HepG2 (cell line): ENCODE results near the gene PAPPA. TPM values are rescaled to one million over a fixed set of nuclear protein-coding genes. Genes with fewer than 3 reads are reported as not detected.

Experiments
- ATAC-seq: fragments of 200-7000 bp; cut with Tn5 transposase; 3 replicates; pipeline ENCODE4 v1.9.1; 2020; ENCODE audit warnings: mild to moderate bottlenecking, moderate library complexity
- BruUV-seq: library from RNA; stranded (reverse); fragments of 400-500 nt; replicated peaks from 2 replicates; lab custom pipeline; 2021; lab: Mats Ljungman, UMichigan
- CTCF ChIA-PET: fragments of 300-600 bp; formaldehyde crosslinking; extraction: SDS; loops from one replicate; lab custom pipeline; 2021; ENCODE audit warnings: low total read pairs, inconsistent platforms, low intra/inter-chr PET ratio; lab: Yijun Ruan, JAX
- POLR2A ChIA-PET: fragments of 350-600 bp; sonication (Branson Sonifier 250); formaldehyde crosslinking; loops from one replicate; lab custom pipeline; 2020; ENCODE audit warnings: antibody characterized with exemption, inconsistent platforms; lab: Yijun Ruan, JAX
- DNase-seq: peaks from one replicate; pipeline ENCODE4 v3.0.0-alpha.2; 2015; ENCODE audit warnings: low spot score
- FAIRE-seq: peaks from 3 replicates; lab custom pipeline; 2011; peaks lifted over from hg19 to GRCh38; lab: Jason Lieb, UNC
- H2AFZ ChIP-seq: one replicate; pipeline ENCODE4 v1.6.1; 2011; ENCODE audit warnings: low read length, inconsistent platforms
- H3K27ac ChIP-seq: fragments of 300-600 bp; 3 replicates; pipeline ENCODE4 v1.8.0; 2011; ENCODE audit warnings: mixed run types, mild to moderate bottlenecking, mixed read lengths, low read length, inconsistent platforms; ENCODE audit not compliant: insufficient read depth; ENCODE audit errors: extremely low read length
- H3K27me3 ChIP-seq, 2 experiments: fragments of 200-600 bp in 1 of 2; 2 replicates in 1 of 2; 3 replicates in 1 of 2; pipeline versions ENCODE4 v1.6.0 to v1.8.0; 2011; ENCODE audit warnings: low read length in 2 of 2, mild to moderate bottlenecking in 2 of 2, moderate library complexity in 2 of 2, inconsistent platforms in 1 of 2; ENCODE audit not compliant: insufficient read depth in 2 of 2, control insufficient read depth in 1 of 2
- H3K36me3 ChIP-seq, 2 experiments: fragments of 200-600 bp in 1 of 2; replicated peaks in 1 of 2; 2 replicates in 1 of 2; 3 replicates in 1 of 2; pipeline versions ENCODE4 v1.5.1 to v1.8.0; 2011; ENCODE audit warnings: low read length in 2 of 2, inconsistent platforms in 1 of 2; ENCODE audit not compliant: insufficient read depth in 2 of 2, control insufficient read depth in 1 of 2
- H3K4me1 ChIP-seq: 2 replicates; pipeline ENCODE4 v1.5.1; 2012; ENCODE audit warnings: low read length, inconsistent platforms; ENCODE audit not compliant: insufficient read depth
- H3K4me2 ChIP-seq: 2 replicates; pipeline ENCODE4 v1.6.0; 2011; ENCODE audit warnings: low read depth, low read length, inconsistent platforms
- H3K4me3 ChIP-seq, 3 experiments: fragments of 200-600 bp in 1 of 3; sonication (generic), shearing (Covaris generic) in 1 of 3; replicated peaks in 1 of 3; 2 replicates each; pipeline ENCODE4 v1.5.1; 2011 to 2016; ENCODE audit warnings: low read length in 3 of 3, inconsistent platforms in 2 of 3, low read depth in 2 of 3, mild to moderate bottlenecking in 2 of 3, control low read depth in 1 of 3, mixed read lengths in 1 of 3; ENCODE audit not compliant: insufficient read depth in 1 of 3
- H3K79me2 ChIP-seq: one replicate; pipeline ENCODE4 v1.6.1; 2011; ENCODE audit warnings: low read length, inconsistent platforms; ENCODE audit not compliant: insufficient read depth
- H3K9ac ChIP-seq: 2 replicates; pipeline ENCODE4 v1.6.0; 2011; ENCODE audit warnings: mild to moderate bottlenecking, low read depth, low read length, inconsistent platforms; ENCODE audit not compliant: insufficient read depth
- H3K9me3 ChIP-seq: 2 replicates; pipeline ENCODE4 v1.5.1; 2012; ENCODE audit warnings: mild to moderate bottlenecking, low read length
- H4K20me1 ChIP-seq: 2 replicates; pipeline ENCODE4 v1.6.0; 2011; ENCODE audit warnings: inconsistent platforms, mild to moderate bottlenecking, low read length, moderate library complexity; ENCODE audit not compliant: insufficient read depth
- AKNA ChIP-seq: sonication (generic); formaldehyde crosslinking; IDR thresholded peaks from 2 replicates; pipeline ENCODE4 v1.4.0; 2020; ENCODE audit warnings: missing genetic modification reagents, borderline replicate concordance
- ARID3A ChIP-seq: IDR thresholded peaks from 2 replicates; pipeline ENCODE4 v1.6.1; 2012; ENCODE audit warnings: low read depth, low read length, improper control_type of control experiment
- ATAD3A ChIP-seq: sonication (generic); formaldehyde crosslinking; IDR thresholded peaks from 2 replicates; pipeline ENCODE4 v1.4.0; 2020; ENCODE audit warnings: missing genetic modification reagents
- GPN1 ChIP-seq: sonication (generic); formaldehyde crosslinking; IDR thresholded peaks from 2 replicates; pipeline ENCODE4 v1.5.1; 2020; ENCODE audit warnings: missing genetic modification reagents, borderline replicate concordance
- HIVEP1 ChIP-seq: sonication (generic); formaldehyde crosslinking; IDR thresholded peaks from 2 replicates; pipeline ENCODE4 v1.4.0; 2020; ENCODE audit warnings: mild to moderate bottlenecking, missing genetic modification reagents
- NCOR1 ChIP-seq: fragments of 200-600 bp; sonication (generic); IDR thresholded peaks from 2 replicates; pipeline ENCODE4 v1.7.0; 2017; ENCODE audit warnings: antibody characterized with exemption, low read length, borderline replicate concordance
- NFRKB ChIP-seq: fragments of 450-650 bp; IDR thresholded peaks from 2 replicates; pipeline ENCODE4 v1.6.1; 2017
- POLR2A ChIP-seq, 2 experiments: IDR thresholded peaks; 2 replicates each; pipeline ENCODE4 v1.6.1; 2011; ENCODE audit warnings: low read depth in 2 of 2, low read length in 2 of 2, mild to moderate bottlenecking in 1 of 2, moderate library complexity in 1 of 2; ENCODE audit not compliant: insufficient read depth in 1 of 2
- SOX5 ChIP-seq: IDR thresholded peaks from 2 replicates; pipeline ENCODE4 v1.6.1; 2016; ENCODE audit warnings: borderline replicate concordance
- STAG1 ChIP-seq: sonication (generic); formaldehyde crosslinking; IDR thresholded peaks from 2 replicates; pipeline ENCODE4 v1.4.0; 2020; ENCODE audit warnings: missing genetic modification reagents
- ZFP41 ChIP-seq: sonication (generic); formaldehyde crosslinking; IDR thresholded peaks from 2 replicates; pipeline ENCODE4 v1.4.0; 2020; ENCODE audit warnings: mild to moderate bottlenecking, missing genetic modification reagents, borderline replicate concordance
- ZNF33B ChIP-seq: sonication (generic); formaldehyde crosslinking; IDR thresholded peaks from 2 replicates; pipeline ENCODE4 v1.5.1; 2020; ENCODE audit warnings: mild to moderate bottlenecking, missing genetic modification reagents
- ZNF572 ChIP-seq: sonication (generic); formaldehyde crosslinking; IDR thresholded peaks from 2 replicates; pipeline ENCODE4 v1.5.1; 2020; ENCODE audit warnings: mild to moderate bottlenecking, missing genetic modification reagents
- ZNF619 ChIP-seq: sonication (generic); formaldehyde crosslinking; IDR thresholded peaks from 2 replicates; pipeline ENCODE4 v1.4.0; 2020; ENCODE audit warnings: mild to moderate bottlenecking, missing genetic modification reagents
- ZNF639 ChIP-seq: conservative IDR thresholded peaks from 2 replicates; pipeline ENCODE4 v1.6.1; 2018; ENCODE audit warnings: missing genetic modification reagents
- ZNF879 ChIP-seq: sonication (generic); formaldehyde crosslinking; IDR thresholded peaks from 2 replicates; pipeline ENCODE4 v1.8.1; 2023; ENCODE audit warnings: missing genetic modification reagents
- ZXDC ChIP-seq: sonication (generic); formaldehyde crosslinking; IDR thresholded peaks from 2 replicates; pipeline ENCODE4 v1.5.0; 2020; ENCODE audit warnings: mild to moderate bottlenecking, missing genetic modification reagents
- WGBS: methylation state at CpG from one replicate; pipeline ENCODE4 v1.1.6; 2017; ENCODE audit warnings: low lambda C conversion rate; 5-methylcytosine and 5-hydroxymethylcytosine counted together
- in situ Hi-C: cut with HindIII; loops from 2 replicates; pipeline ENCODE4 v1.10.0; 2017; ENCODE audit warnings: low pct_unique_long_range_greater_than_20kb; ENCODE audit not compliant: extremely low pct_ligation_motif_present
- intact Hi-C: fragments of 100-400 bp; cut with micrococcal nuclease; formaldehyde crosslinking; loops from one replicate; pipeline ENCODE4 v1.10.0; 2022; ENCODE audit not compliant: unreplicated experiment
- polyA plus RNA-seq, 8 experiments: library from polyadenylated mRNA; depleted of rRNA in 3 of 8; stranded (reverse) in 7 of 8; unstranded in 1 of 8; fragments of >200 nt; fragmentation: Illumina TruSeq in 4 of 8; extraction: Trizol in 4 of 8; gene quantifications; 2 replicates each; pipeline versions ENCODE4 v1.2.1 to v1.2.3, GENCODE V29; 2011 to 2016; ENCODE audit warnings: low read depth in 4 of 8, missing spikeins in 1 of 8, mixed read lengths in 1 of 8; ENCODE audit not compliant: insufficient read depth in 1 of 8
- total RNA-seq, 5 experiments: library from RNA; depleted of rRNA; stranded (reverse); fragments of >200 nt; fragmentation: Illumina TruSeq; extraction: Trizol; gene quantifications; 2 replicates each; pipeline ENCODE4 v1.2.3, GENCODE V29; 2016; ENCODE audit warnings: low read depth in 1 of 5

PAPPA gene
- total and polyA plus RNA-seq, 2 of the 13 experiments (the other 11 are each of a cell fraction or from before 2014, with no cell fraction given), result 0.09 to 0.11 TPM

GRCh38 chr9:116430849-116431248 is 277.3 kb downstream of the PAPPA start:
- Histone ChIP-seq H3K36me3 (no peaks in the 10 kb centered on the region), H3K4me3 (no peak overlapping the region), H3K9me3 (no peaks in the 10 kb centered on the region), H3K27me3 (no peaks in the 10 kb centered on the region), H3K4me2 (no peak overlapping the region), H3K27ac (no peak overlapping the region), H4K20me1 (no peaks in the 10 kb centered on the region), H2AFZ (no peak overlapping the region), H3K4me1 (peaks cover 32% of the 10 kb centered on the region), H3K9ac (no peak overlapping the region), H3K79me2 (no peaks in the 10 kb centered on the region)
- FAIRE-seq, result no peak
- ChIA-PET CTCF (no interaction called here), POLR2A (no interaction called here)
- no peak for ATAC-seq
- in situ Hi-C loops (no loop called here), intact Hi-C loops (no loop called here)
- no peak for DNase-seq
- WGBS, result 94% methylated on average over 3 of the region's 3 CpGs
- no TSS peak for BruUV-seq
- TF ChIP-seq HIVEP1 (CRISPR knock-in tag) (no peak), ATAD3A (no peak), NFRKB (no peak), POLR2A (IDR thresholded peaks at IDR 0.05; ENCODE audit: insufficient read depth in 1 of 2, low read depth in 2 of 2, low read length in 2 of 2) (no peak), ZNF619 (CRISPR knock-in tag) (no peak), ZXDC (CRISPR knock-in tag) (no peak), AKNA (no peak), SOX5 (no peak), ZFP41 (CRISPR knock-in tag) (no peak), ARID3A (no peak), ZNF879 (no peak), GPN1 (no peak), NCOR1 (no peak), ZNF639 (no peak), STAG1 (CRISPR knock-in tag) (no peak), ZNF33B (no peak), ZNF572 (CRISPR knock-in tag) (no peak)
